SU-DHL-6 (cell line): ENCODE data around the gene ZMYM4.

Source experiments
- CTCF ChIP-seq: fragments of 200-600 bp; sonication (generic); IDR thresholded peaks from one replicate; pipeline ENCODE4 v1.5.1; 2017; ENCODE audit warnings: antibody characterized with exemption, mild to moderate bottlenecking, low read length, moderate library complexity; ENCODE audit not compliant: insufficient read depth, poor library complexity, severe bottlenecking
- EZH2phosphoT487 ChIP-seq: fragments of 200-600 bp; sonication (generic), shearing (Covaris generic); conservative IDR thresholded peaks from 2 replicates; pipeline ENCODE4 v1.6.1; 2018; ENCODE audit warnings: mild to moderate bottlenecking, antibody characterized with exemption, low read length, moderate library complexity, mixed read lengths

GRCh38 chr1:35431173-35431599 lies 162.7 kb downstream of the ZMYM4 start:
- TF ChIP-seq CTCF (no peak), EZH2phosphoT487 (no peak)
